Stimulated activated CD4-positive, alpha-beta T cell treated with anti-CD3 and anti-CD28 coated beads, Interleukin-12 subunit alpha, Interleukin-12 subunit beta, amount 100 ng/mL, for 24 hours (primary cell): Measurements from ENCODE around the gene HDAC4.

Experiments
- DNase-seq, 2 experiments: peaks; one replicate each; pipeline ENCODE4 v3.0.0-alpha.2; 2020; ENCODE audit warnings: low read depth in 2 of 2

Gene HDAC4

DNA sequence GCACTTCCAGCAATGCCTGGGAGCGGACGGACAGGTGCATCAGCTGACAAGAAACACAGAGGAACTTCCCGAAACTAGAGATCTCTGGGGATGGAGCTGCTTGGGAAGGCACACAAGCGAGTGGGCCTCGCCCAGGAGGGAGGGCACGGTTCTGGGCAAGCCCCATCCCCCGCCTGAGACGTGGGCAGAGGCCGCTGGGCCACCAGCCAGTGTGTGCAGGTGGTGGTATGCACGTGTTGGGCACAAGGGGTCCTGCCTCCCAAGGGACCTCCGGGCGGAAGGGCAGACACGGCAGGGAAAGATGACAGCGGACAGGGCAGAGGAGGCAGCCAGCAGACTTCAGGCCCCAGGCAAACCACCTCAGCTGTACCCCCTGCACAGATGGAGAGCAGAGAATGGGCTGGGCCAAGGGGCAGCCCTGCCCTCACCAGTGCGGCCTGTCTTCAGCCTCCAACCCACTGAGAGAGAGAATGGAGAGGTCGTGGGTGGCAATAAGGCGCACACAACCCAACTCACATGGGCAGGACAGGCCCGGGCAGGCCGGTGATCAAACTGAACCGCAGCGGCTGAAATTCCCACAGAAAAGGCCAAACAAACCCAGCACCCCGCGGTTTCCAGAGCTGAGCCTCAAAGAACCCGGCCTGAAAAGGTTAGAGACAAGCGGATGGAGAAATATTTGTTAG, 51.2 kb downstream of the HDAC4 start:
- no peak for DNase-seq

DNA sequence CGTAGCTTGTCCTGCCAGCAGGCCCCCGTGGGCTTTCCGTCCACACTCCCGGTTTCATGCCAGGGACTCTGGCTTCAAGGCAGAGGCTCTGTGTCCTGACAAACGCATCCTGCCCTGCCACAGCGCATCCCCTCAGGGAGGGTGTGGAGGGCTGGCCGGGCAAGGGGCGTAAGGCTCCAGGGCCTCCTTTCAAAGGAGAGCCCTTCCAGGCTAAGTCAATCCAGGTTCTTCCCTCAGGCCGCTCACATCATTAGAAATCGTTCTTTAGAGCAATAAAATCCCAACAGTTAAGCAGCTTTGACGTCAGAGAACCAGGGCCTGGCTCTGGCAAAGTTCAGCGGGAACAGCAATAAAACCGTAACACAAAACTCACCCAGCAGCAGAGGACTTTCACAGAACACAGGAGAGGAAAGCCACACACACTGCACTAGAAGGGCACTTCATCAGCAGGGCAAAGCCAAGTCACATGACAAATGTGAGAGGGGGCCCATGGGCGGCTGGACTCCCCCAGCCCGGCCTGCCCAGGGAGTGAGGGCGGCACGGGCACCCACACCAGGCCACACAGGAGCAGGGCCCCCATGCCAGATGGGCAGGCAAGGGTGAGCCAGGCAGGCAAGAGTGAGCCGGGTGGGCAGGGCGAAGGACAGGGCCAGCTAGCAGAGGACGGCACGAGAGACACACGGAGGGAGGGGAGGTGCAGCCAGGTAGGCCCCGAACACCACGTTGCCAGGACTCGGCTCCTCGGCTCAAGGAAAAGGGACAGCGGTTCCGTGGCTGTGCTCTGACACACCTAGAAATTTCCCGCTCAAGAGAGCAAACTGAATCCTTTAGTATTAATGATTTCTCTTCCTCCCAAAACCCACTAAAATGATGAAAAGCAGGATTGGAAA, 52.0 kb downstream of the HDAC4 start:
- DNase-seq: no peak

DNA sequence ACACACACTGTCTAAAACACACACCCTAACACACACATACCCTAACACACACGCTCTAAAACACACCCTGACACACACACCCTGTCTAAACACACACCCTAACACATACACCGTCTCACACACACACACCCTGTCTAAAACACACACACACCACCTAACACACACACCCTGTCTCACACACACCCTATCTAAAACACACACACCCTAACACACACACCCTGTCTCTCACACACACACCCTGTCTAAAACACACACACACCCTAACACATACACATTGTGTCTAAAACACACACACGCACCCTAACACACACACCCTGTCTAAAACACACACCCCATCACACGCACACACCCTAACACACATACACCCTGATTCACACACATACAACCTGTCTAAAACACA, 54.1 kb downstream of the HDAC4 start:
- no peak for DNase-seq

DNA sequence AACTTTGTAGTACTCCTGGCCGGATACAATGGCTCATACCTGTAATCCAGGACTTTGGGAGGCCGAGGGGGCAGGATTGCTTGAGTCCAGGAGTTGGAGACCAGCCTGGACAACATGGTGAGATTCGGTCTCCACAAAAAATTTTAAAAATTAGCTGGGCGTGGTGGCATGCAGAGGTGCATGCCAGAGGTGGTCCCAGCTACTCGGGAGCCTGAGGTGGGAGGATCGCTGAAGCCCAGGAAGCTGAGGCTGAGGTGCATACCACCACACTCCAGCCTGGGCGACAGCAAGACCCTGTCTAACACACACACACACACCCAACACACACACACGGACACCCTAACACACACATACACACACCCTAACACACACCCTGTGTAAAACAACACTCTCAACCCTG, 55.6 kb downstream of the HDAC4 start:
- no peak for DNase-seq

DNA sequence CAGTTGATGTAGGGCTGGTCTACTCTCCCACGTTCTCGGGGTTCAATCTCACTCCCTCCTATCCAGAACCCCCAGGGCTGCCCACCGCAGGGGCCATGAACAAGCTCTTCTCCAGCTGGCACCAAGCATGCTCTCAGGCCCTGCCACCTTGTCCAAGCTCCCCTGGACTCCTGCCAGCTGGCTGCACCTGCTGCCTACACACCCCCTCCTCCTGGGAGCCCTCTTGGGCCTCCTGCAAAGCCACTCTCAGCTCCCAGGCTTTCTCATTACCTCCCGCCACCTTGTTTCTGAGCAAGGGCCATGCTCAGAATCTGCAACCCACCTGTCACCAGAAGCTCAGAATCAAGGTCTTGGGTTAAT, 56.0 kb downstream of the HDAC4 start:
- no peak for DNase-seq

DNA sequence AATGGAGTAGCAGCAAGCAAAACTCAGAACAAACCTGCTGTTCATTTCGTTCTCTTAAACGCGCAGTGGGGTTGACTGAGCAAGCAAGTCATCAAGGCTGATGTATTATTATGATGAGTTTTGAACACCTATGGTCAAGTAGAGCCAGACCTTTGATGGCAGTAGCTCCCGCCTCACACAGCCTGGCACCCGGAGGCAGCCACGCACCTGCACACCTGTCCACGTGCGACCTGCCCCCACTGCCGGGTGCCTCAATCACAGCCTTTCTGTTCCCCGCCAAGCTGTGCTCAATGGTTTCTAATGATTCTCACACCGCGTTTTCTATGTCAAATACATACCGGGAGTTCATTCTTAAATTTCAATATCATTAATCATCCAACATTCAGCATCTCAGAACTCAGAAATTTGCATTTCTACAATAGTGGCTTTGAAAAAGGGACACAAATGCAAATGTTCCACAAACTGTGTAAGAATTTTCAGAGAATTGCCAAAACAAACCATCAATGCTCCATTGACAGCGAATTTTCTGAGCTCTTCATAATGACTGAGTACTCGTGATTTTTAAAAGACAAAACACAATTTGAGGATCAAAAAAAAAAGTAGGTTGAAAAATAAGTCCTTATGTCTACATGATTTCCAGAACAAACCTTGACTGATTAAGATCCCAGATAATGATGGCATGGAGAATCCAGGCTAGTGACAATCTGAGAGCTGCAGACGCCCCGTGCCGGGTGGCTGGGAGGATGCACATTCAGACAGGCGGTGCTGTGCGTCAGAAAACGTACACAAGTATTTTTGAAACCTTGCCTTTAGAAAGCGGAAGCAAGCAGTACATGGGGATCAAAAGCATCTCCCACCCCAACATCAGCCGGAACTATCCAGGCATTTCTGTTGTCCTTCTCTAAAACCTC, 56.6 kb downstream of the HDAC4 start:
- DNase-seq: no peak

DNA sequence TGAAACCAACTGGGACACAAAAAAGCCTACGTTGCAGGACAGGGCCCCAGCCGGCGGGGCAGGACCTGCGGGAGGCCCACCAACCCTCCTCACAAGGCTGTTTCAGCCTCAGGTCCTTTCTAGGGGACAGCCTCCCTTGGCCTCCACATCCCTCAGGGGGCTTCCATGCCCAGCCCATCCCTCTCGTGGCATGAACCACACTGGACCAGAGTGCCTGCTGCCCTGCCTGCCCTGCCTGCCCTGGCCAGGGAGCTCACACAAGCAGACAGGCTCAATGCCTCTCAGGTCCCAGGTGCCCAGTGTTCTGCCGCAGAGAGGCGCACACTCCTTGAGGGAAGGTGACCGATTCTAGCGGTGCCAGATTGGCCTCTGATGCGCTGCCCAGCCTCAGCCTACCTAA, 57.4 kb downstream of the HDAC4 start:
- DNase-seq: no peak

DNA sequence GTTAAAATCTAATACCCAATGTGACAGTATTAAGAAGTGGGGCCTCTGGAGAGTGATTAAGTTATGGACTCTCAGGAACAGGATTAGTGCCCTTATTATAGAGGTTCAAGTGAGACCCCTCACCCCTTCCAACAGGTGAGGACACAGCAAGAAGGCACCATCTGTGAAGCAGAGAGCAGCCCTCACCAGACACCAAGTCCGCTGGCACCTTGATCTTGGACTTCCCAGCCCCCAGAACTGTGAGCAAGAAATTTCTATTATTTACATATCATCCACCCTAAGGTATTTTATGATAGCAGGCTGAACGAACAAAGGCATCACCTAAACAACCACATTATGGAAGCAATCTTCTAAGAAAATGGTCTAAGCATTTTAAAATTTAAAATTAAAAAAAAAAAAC, 59.0 kb downstream of the HDAC4 start:
- DNase-seq: no peak

DNA sequence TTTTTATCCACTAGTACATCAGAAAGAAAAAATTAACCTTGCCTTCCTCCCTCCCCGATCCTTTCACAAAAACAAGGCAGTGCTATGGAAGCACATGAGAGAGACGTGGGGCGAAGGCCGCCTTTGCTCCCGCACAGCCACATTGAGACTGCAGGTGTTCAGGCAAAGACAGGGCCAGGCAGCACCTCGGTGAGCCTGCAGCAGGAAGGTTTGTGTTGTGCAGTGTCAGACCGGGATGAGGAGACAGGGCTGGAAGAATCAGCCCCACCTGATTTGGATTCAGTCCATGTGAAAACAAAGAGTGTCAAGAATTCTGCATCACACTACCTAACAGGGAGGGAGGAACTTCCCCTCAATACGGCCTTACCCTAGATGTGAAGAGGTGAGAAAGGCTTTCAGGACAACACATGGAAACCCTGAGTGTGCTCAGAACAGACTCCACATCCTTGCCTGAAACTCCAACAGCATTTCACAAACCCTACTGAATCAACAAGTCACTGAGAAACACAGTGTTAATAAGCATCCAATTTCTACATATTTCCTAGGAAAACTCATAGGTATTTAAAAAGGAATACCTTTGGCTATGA, 59.6 kb downstream of the HDAC4 start:
- DNase-seq: no peak

DNA sequence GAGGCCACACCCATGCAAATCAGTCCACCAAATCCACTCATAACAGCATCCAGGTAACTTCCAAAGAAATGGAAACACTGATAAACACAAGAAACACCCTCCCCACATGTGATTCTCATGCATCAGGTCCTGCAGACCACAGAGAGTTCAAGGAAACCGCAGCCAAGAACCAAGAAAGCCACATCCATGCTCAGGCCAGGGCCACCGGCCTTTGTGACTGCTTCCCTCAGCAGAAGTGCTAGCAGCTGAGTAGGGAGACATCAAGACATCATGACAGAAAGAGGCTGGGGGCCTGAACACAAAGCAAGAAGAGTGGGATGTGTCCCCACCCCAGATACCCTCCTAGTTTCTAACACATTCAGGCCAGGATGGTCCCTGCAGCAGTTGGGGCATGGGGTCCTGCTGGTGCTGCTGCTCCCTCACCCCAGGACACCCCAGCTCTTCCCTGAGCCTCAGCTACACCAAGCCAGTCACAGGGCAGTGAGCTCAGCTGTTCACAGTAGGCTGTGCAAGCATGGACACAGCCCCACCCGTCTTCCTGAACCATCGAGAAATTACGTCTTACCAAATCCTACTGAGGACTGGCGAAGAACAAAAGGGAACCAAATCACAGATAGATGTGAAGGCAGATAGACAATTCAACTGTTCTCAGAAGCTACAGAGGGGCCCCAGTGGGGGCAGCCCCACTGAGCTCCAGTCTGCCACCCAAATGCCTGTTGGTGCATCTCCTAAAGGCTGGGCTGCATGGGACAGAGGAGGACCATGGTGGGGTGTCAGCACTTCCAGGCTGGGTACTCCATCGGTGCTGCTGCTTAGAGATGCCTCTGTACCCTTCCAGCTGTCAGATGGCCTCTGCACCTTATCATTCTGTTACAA, 60.9 kb downstream of the HDAC4 start:
- peak in 1 of 2 experiments; percentile 26 for DNase-seq

DNA sequence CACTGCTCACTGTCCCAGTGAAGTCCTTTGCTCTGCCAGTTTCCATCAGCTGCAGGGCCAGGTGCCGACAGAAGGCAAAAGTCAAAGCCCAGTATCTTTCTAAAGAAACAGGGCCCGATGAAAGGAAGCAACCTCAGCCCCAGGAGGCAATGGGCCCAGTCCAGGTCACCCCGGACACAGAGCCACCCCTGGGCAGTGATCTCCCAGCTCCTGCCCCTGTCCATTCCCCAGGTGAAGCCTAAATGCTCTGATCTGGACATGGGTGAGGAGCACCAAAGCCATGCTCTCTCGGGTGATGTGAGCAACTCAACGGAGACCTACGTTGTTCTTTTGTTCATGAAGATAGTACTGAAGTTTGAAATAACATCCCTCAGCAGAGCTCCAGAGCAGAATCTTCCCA, 61.6 kb downstream of the HDAC4 start:
- DNase-seq: no peak

DNA sequence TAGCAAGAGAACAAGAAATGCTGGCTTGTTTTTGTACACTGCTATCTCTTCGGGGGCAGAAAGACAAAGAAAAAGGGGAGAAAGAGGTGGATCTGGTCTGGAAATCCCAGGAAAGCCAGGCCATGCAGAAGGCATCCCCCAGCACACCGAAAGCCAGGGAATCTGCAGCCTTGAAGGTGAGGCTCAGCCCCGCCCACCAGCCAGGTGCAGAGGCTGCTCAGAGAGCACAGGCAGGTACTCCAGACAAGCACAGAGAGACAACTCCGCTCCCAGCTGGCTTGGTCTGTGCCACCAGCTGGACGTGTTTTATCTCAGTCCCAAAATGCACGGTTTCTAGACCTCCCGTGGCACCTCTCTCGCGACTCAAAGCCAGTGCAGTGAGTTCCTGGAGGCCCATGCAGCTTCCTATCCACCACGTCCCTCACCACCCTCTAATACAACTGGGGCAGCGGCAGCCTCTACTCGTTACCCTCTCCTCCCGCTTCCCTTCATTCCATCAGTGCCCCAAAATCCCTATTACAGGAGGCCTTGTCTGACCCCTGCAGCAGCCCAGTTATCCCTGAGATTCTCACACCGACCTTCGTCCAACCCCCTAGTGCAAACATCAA, 62.8 kb downstream of the HDAC4 start:
- DNase-seq: no peak

DNA sequence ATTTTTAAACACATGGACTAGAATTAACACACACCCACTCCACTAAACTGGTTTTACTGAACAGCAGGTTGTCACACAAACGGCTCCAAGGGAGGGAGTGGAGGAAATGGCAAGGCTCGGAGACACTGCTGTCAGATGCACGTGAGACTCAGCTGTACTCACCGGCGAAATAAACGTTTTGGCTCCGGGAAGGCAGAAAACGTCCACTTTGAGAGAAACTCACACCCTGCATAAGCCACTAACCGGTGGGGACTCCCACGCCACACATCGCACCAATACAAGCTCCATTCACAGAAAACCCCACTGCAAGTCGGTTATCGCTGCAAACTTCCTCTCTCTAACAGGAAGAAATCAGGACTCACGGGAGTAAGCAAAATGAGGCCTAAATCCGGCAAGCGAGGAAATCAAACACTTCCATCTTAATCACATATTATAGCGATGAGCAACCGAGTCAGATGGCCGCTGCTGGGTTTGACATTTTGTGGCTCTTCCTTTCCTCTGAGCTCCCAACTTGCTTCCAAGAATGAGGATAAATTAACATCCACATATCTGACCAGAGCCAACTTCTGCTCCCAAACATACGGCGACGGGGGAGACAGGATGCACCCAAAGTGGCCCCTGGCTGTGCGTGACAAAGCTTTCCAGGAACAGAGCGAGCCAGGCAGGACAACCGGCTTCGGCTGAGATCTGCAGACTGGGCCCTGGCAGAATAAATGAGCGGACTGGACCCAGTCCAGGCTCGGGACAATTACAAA, 63.5 kb downstream of the HDAC4 start:
- no peak for DNase-seq

DNA sequence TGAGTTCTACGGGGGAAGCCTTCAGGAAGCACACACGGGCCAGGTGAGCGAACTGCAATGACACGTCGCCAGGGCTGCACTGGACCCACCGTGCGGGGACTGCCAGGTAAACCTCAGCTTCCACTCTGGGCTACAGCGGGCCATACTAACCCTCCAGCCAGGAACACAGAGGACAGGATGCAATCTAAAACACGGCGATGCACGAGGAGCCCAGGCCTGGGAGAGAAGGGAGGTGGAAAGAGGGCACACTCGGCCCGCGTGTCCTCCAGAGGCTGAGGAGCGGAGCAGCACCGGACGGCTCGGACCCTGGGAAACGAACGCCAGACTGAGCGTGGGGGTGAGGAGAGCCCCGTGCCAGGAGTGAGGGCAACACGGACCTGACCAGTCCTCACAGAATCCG, 69.3 kb downstream of the HDAC4 start:
- no peak for DNase-seq

DNA sequence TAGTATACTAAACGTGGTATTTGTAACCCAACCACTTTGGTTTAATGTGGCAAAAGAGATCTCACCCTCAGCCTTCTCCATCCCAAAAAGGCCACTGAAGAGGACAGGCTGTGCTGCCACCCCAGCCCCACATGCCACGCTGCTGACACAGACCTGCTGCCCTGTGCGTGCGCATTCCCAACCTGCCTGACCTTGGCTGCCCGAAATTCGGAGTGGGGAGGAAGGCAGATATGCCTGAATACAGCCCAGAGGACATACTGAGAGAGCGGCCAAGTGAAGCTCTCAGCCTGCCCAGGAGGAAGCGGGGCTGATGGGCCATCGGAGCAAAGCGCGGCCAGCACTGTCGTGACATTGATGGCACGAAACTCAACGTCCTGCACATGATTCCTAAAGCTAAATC, 70.0 kb downstream of the HDAC4 start:
- no peak for DNase-seq

DNA sequence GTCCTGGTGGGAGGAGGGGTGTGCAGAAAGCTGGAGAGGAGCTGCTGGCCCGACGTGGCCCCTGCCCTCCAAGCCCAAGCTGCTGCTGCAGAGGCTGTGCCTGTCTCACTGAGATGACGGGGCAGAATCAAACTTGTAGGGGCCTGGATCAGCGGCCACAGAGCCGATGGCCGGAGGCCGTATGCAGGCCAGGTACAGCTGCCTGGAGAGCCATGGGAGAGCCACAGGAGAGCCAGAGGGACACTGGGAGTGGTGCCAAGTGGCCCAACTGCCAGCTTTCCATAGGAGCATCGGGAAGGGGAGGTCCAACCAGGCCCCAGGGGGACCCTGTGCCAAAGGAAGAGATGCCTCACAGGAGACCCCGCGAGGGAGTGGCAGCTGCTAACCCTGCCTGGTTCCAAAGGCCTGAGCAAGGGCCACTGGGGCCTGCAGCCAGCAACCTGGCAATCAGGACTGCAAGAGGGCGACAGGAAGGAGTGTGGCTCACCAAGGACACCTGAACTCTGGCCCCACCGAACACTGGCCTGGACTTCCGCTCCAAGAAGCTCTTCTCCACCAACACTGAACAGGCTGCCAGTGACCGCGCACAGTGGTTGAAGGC, 70.7 kb downstream of the HDAC4 start:
- no peak for DNase-seq

DNA sequence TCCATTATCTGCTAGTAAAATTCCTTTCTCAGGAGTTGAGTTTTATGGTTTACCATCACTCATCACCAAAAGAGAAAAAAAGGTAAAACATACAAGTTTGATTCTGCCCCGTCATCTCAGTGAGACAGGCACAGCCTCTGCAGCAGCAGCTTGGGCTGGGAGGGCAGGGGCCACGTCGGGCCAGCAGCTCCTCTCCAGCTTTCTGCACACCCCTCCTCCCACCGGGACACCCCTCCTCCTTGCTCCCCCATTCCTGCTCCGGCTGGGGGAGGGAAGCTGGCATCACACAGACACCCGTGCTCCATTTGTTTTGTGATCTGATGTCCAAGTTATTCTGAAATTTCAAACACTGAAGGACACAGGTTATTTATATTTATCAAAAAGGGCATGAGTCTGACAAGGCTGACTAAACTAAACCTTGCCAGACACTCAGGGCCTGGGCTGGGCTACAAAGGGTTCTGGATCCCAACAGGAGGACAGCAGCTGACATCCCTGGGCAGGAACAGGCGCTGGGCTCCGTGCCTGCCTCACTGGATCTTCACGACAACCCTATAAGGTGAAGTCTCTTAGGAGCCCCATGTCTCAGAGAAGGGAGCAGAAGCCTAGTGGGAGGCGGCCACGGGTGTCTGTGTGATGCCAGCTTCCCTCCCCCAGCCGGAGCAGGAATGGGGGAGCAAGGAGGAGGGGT, 71.4 kb downstream of the HDAC4 start:
- DNase-seq: no peak

DNA sequence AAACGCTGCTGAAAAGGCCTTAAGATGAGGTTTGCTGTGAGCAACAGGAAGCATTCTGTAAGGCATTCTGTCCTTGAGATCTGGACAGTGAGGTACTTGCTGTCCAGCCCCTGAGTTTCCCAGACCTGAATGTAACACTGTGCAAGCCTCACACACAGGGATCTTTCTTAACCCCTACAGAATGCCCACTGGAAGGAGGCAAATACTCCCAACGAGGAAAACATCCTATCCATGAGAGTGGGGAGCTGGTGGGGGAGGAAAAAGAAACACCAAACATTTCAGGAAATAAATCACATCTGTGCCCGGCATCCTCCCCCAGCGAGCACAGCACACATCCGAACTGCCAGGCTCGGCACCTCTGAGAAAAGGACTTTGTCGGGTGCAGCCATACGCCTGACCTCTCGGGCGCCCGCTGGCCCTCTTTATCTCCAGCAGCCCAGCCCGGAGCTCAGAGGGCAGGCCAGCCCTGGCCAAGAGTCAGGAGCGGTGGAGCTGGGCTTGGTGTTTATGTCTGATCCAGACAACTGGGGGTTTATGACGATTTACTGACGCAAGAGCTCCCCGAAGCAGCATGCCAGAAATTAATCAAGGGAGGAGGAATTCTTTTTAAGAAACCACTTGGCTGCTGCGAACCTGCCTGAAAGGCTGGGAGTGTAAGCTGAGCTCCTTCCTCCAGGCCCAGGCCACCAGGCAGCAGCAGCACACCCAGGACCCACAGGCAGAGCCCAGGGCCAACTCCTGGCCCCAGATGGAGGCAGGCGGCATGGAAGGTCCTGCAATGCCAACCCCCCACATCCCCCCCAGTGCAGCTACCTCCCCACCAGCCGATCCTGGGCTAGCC, 72.2 kb downstream of the HDAC4 start:
- no peak for DNase-seq
